GM21619 (cell line): ENCODE data around the gene PADI2.

Experiments used
- ATAC-seq: cut with Tn5 transposase; IDR thresholded peaks from one replicate; pipeline ENCODE4 v1.9.1; 2021; ENCODE audit not compliant: unreplicated experiment

Gene PADI2

GRCh38 chr1:17116643-17117042 lies 2.6 kb downstream of the PADI2 start:
- no peak for ATAC-seq

GRCh38 chr1:17113963-17114362 lies 5.3 kb downstream of the PADI2 start:
- ATAC-seq: no peak

GRCh38 chr1:17112496-17113236 lies 6.6 kb downstream of the PADI2 start:
- no peak for ATAC-seq

GRCh38 chr1:17112076-17112475 lies 7.2 kb downstream of the PADI2 start:
- ATAC-seq: no peak

- ATAC-seq: no peak
These were observed 8.7 kb downstream of the PADI2 start for GRCh38 chr1:17110555-17110926.

- ATAC-seq: no peak
These were observed 9.2 kb downstream of the PADI2 start for GRCh38 chr1:17109892-17110554.

GRCh38 chr1:17108786-17109185 lies 10.5 kb downstream of the PADI2 start:
- no peak for ATAC-seq

GRCh38 chr1:17108360-17108759 lies 10.9 kb downstream of the PADI2 start:
- ATAC-seq: no peak

GRCh38 chr1:17104782-17105181 lies 14.5 kb downstream of the PADI2 start:
- ATAC-seq: no peak

GRCh38 chr1:17102232-17102631 lies 17.0 kb downstream of the PADI2 start:
- no peak for ATAC-seq

- no peak for ATAC-seq
These were observed 18.0 kb downstream of the PADI2 start for GRCh38 chr1:17101261-17101660.

GRCh38 chr1:17099616-17100340 lies 19.5 kb downstream of the PADI2 start:
- ATAC-seq: peak; percentile 56

GRCh38 chr1:17098446-17099317 lies 20.6 kb downstream of the PADI2 start:
- no peak for ATAC-seq

- ATAC-seq: no peak
These were observed 21.5 kb downstream of the PADI2 start for GRCh38 chr1:17097787-17098186.

GRCh38 chr1:17097147-17097546 lies 22.1 kb downstream of the PADI2 start:
- ATAC-seq: no peak

- no peak for ATAC-seq
These were observed 22.7 kb downstream of the PADI2 start for GRCh38 chr1:17096584-17096983.

GRCh38 chr1:17095141-17095540 lies 24.1 kb downstream of the PADI2 start:
- ATAC-seq: no peak

GRCh38 chr1:17094664-17095063 lies 24.6 kb downstream of the PADI2 start:
- ATAC-seq: peak; percentile 86

- no peak for ATAC-seq
These were observed 25.3 kb downstream of the PADI2 start for GRCh38 chr1:17093822-17094393.

- no peak for ATAC-seq
These were observed 28.0 kb downstream of the PADI2 start for GRCh38 chr1:17091252-17091651.

GRCh38 chr1:17089506-17089905 lies 29.7 kb downstream of the PADI2 start:
- ATAC-seq: no peak
